Vagina (tissue), 2 donors: ENCODE data around the gene CREB5. TPM values are rescaled to one million over a fixed set of nuclear protein-coding genes. Genes with fewer than 3 reads are reported as not detected.
A peak's percentile ranks its signal among the peaks of the same experiment; 100 is the strongest.

Experiments used
- DNase-seq, 2 donors: peaks; one replicate each; pipeline ENCODE4 v3.0.0-alpha.2; 2017; ENCODE audit errors: extremely low spot score in 2 of 2
- H3K27ac ChIP-seq: fragments of 200-600 bp; sonication (generic); one replicate; pipeline ENCODE4 v1.5.1; 2019
- H3K27me3 ChIP-seq: fragments of 200-600 bp; sonication (generic); one replicate; pipeline ENCODE4 v1.5.1; 2019
- H3K36me3 ChIP-seq, 2 donors: fragments of 200-600 bp; sonication (generic); one replicate each; pipeline ENCODE4 v1.5.1; 2017 to 2019
- H3K4me1 ChIP-seq: fragments of 200-600 bp; sonication (generic); one replicate; pipeline ENCODE4 v1.5.1; 2019
- H3K4me3 ChIP-seq, 2 donors: fragments of 200-600 bp; sonication (generic); 1 replicate in 1 of 2; 2 replicates in 1 of 2; pipeline ENCODE4 v1.5.1; 2016 to 2019
- H3K9me3 ChIP-seq: fragments of 200-600 bp; sonication (generic); one replicate; pipeline ENCODE4 v1.5.1; 2019
- CTCF ChIP-seq, 3 experiments: fragments of 450-650 bp in 2 of 3; fragments of 200-600 bp in 1 of 3; sonication (generic) in 1 of 3; IDR thresholded peaks; one replicate each; pipeline ENCODE4 v1.5.1; 2017 to 2019; ENCODE audit warnings: antibody characterized with exemption in 3 of 3, mild to moderate bottlenecking in 2 of 3, moderate library complexity in 2 of 3
- POLR2A ChIP-seq, 2 donors: fragments of 450-650 bp; IDR thresholded peaks; one replicate each; pipeline ENCODE4 v1.6.1; 2017; ENCODE audit warnings: antibody characterized with exemption in 2 of 2, mild to moderate bottlenecking in 2 of 2, moderate library complexity in 2 of 2
- POLR2AphosphoS5 ChIP-seq, 2 donors: sonication (generic); formaldehyde crosslinking; IDR thresholded peaks; one replicate each; pipeline ENCODE4 v1.9.0; 2017; ENCODE audit warnings: antibody characterized with exemption in 2 of 2, mild to moderate bottlenecking in 2 of 2, low read depth in 1 of 2; ENCODE audit not compliant: insufficient read depth in 1 of 2
- intact Hi-C: fragments of 100-400 bp; cut with DNase I; formaldehyde crosslinking; loops from one replicate; pipeline ENCODE4 v1.15.1; 2023
- total RNA-seq: library from RNA; depleted of rRNA; stranded (reverse); fragments of >200 nt; gene quantifications from one replicate; pipeline ENCODE4 v1.2.3, GENCODE V29; 2016

Gene CREB5
- total RNA-seq, 1 donor from 2014 or later = 23.1 TPM

- H3K9me3 ChIP-seq = no peaks in the 10 kb centered on the region
These were observed 275.2 kb downstream of the CREB5 start for GRCh38 chr7:28687537-28687936.

GRCh38 chr7:28688174-28688573 is 275.9 kb downstream of the CREB5 start:
- Histone ChIP-seq H3K4me3 (no peak overlapping the region), H3K27me3 (no peaks in the 10 kb centered on the region), H3K4me1 (peaks cover 34% of the 10 kb centered on the region), H3K9me3 (no peaks in the 10 kb centered on the region), H3K27ac (no peak overlapping the region), H3K36me3 (no peaks in the 10 kb centered on the region)
- DNase-seq = peak in 1 of 2 donors; percentile 2
- intact Hi-C loops = no loop called here
- TF ChIP-seq POLR2AphosphoS5 (IDR thresholded peaks at IDR 0.05; ENCODE audit: insufficient read depth in 1 of 2, low read depth in 1 of 2) (no peak), CTCF (IDR thresholded peaks at IDR 0.05) (no peak), POLR2A (IDR thresholded peaks at IDR 0.05) (no peak)

More at GRCh38 chr7:28687537-28687936, 275.2 kb downstream of the CREB5 start:
- intact Hi-C loops = no loop called here
- no peak overlapping the region for H3K4me3 ChIP-seq
- peak in 1 of 2 donors; percentile 37 for DNase-seq
- no peaks in the 10 kb centered on the region for H3K36me3 ChIP-seq
- no peaks in the 10 kb centered on the region for H3K27me3 ChIP-seq
- TF ChIP-seq CTCF (IDR thresholded peaks at IDR 0.05) (no peak), POLR2AphosphoS5 (IDR thresholded peaks at IDR 0.05; ENCODE audit: insufficient read depth in 1 of 2, low read depth in 1 of 2) (no peak), POLR2A (IDR thresholded peaks at IDR 0.05) (no peak)
- H3K4me1 ChIP-seq = peaks cover 34% of the 10 kb centered on the region
- H3K27ac ChIP-seq = no peak overlapping the region

GRCh38 chr7:28688651-28689050 is 276.3 kb downstream of the CREB5 start:
- no peak overlapping the region for H3K27ac ChIP-seq
- no peaks in the 10 kb centered on the region for H3K9me3 ChIP-seq
- H3K4me3 ChIP-seq = no peak overlapping the region
- intact Hi-C loops = no loop called here
- H3K36me3 ChIP-seq = no peaks in the 10 kb centered on the region
- no peak for DNase-seq
- TF ChIP-seq POLR2A (IDR thresholded peaks at IDR 0.05) = no peak
- H3K4me1 ChIP-seq = peaks cover 34% of the 10 kb centered on the region
- H3K27me3 ChIP-seq = no peaks in the 10 kb centered on the region

- intact Hi-C loops = no loop called here
- H3K27me3 ChIP-seq = no peaks in the 10 kb centered on the region
- DNase-seq = no peak
- no peak overlapping the region for H3K4me3 ChIP-seq
- H3K27ac ChIP-seq = no peak overlapping the region
- no peaks in the 10 kb centered on the region for H3K4me1 ChIP-seq
- TF ChIP-seq POLR2A (IDR thresholded peaks at IDR 0.05) (no peak), CTCF (IDR thresholded peaks at IDR 0.05) (no peak), POLR2AphosphoS5 (IDR thresholded peaks at IDR 0.05; ENCODE audit: insufficient read depth in 1 of 2, low read depth in 1 of 2) (no peak)
- H3K36me3 ChIP-seq = no peaks in the 10 kb centered on the region
- no peaks in the 10 kb centered on the region for H3K9me3 ChIP-seq
These were observed 283.3 kb downstream of the CREB5 start for GRCh38 chr7:28695300-28696295.

GRCh38 chr7:28697913-28698563 is 285.7 kb downstream of the CREB5 start:
- H3K36me3 ChIP-seq = no peaks in the 10 kb centered on the region
- no peak overlapping the region for H3K4me3 ChIP-seq
- no peaks in the 10 kb centered on the region for H3K27me3 ChIP-seq
- no peak for DNase-seq
- H3K9me3 ChIP-seq = no peaks in the 10 kb centered on the region
- H3K27ac ChIP-seq = no peak overlapping the region
- H3K4me1 ChIP-seq = peaks cover 15% of the 10 kb centered on the region
- intact Hi-C loops = no loop called here
- no peak for TF ChIP-seq CTCF (IDR thresholded peaks at IDR 0.05)
- no peak for TF ChIP-seq POLR2AphosphoS5 (IDR thresholded peaks at IDR 0.05; ENCODE audit: insufficient read depth in 1 of 2, low read depth in 1 of 2)
- no peak for TF ChIP-seq POLR2A (IDR thresholded peaks at IDR 0.05)
